Activated CD8-positive, alpha-beta memory T cell treated with anti-CD3 and anti-CD28 coated beads for 24 hours (primary cell): ENCODE results near the gene COPE.
"Not testable (repeated sequence)": the region's sequence is repeated elsewhere in the genome, so short reads cannot be mapped to it uniquely, and the experiment has no call there.

Experiments used
- DNase-seq: peaks from one replicate; pipeline ENCODE4 v3.0.0-alpha.2; 2020

COPE gene

GRCh38 chr19:18905513-18906236 lies 13.5 kb downstream of the COPE start:
- no peak for DNase-seq

GRCh38 chr19:18905058-18905456 lies 14.1 kb downstream of the COPE start:
- no peak for DNase-seq

- DNase-seq = no peak
Observed at GRCh38 chr19:18904334-18905057, 14.7 kb downstream of the COPE start.

GRCh38 chr19:18903156-18904037 lies 15.8 kb downstream of the COPE start:
- no peak for DNase-seq

GRCh38 chr19:18902519-18902918 lies 16.7 kb downstream of the COPE start:
- not testable (repeated sequence) for DNase-seq

- DNase-seq = no peak
Observed at GRCh38 chr19:18901491-18901890, 17.7 kb downstream of the COPE start.

GRCh38 chr19:18900700-18901481 lies 18.3 kb downstream of the COPE start:
- DNase-seq = no peak

GRCh38 chr19:18899624-18900560 lies 19.3 kb downstream of the COPE start:
- DNase-seq = no peak

GRCh38 chr19:18898607-18899408 lies 20.4 kb downstream of the COPE start:
- DNase-seq = no peak

- no peak for DNase-seq
Observed at GRCh38 chr19:18898081-18898606, 21.0 kb downstream of the COPE start.

GRCh38 chr19:18897094-18898029 lies 21.8 kb downstream of the COPE start:
- no peak for DNase-seq

GRCh38 chr19:18896421-18896841 lies 22.8 kb downstream of the COPE start:
- no peak for DNase-seq

GRCh38 chr19:18895824-18896341 lies 23.3 kb downstream of the COPE start, which contains the start of gene CERS1:
TSS of gene CERS1 (minus strand) at chr19:18896158. CDS start at chr19:18896072, 86 bp downstream.
- DNase-seq = no peak

- no peak for DNase-seq
Observed at GRCh38 chr19:18895038-18895823, 24.0 kb downstream of the COPE start.

- DNase-seq = no peak
Observed at GRCh38 chr19:18894254-18895037, 24.7 kb downstream of the COPE start.

GRCh38 chr19:18893587-18894253 lies 25.5 kb downstream of the COPE start:
- no peak for DNase-seq
